NT2/D1 (cell line): ENCODE measurements around the gene CDH13.
A peak's percentile ranks its signal among the peaks of the same experiment; 100 is the strongest.

Source experiments
- DNase-seq: peaks from one replicate; pipeline ENCODE4 v3.0.0-alpha.2; 2011; ENCODE audit warnings: low read depth, low spot score
- H3K27me3 ChIP-seq: 2 replicates; pipeline ENCODE4 v1.6.0; 2011; ENCODE audit warnings: mild to moderate bottlenecking; ENCODE audit not compliant: insufficient read length, insufficient read depth
- H3K36me3 ChIP-seq: 2 replicates; pipeline ENCODE4 v1.6.1; 2011; ENCODE audit warnings: mild to moderate bottlenecking, low read length, mixed read lengths; ENCODE audit not compliant: insufficient read depth, insufficient read length
- H3K4me1 ChIP-seq: 2 replicates; pipeline ENCODE4 v1.5.1; 2011; ENCODE audit not compliant: insufficient read depth, insufficient read length
- H3K4me3 ChIP-seq: 2 replicates; pipeline ENCODE4 v1.5.1; 2011; ENCODE audit warnings: low read depth; ENCODE audit not compliant: insufficient read length
- H3K9ac ChIP-seq: 2 replicates; pipeline ENCODE4 v1.6.0; 2011; ENCODE audit warnings: low read depth; ENCODE audit not compliant: insufficient read length
- H3K9me3 ChIP-seq: 2 replicates; pipeline ENCODE4 v1.5.1; 2011; ENCODE audit warnings: mild to moderate bottlenecking, low read length; ENCODE audit not compliant: insufficient read depth
- SUZ12 ChIP-seq: IDR thresholded peaks from 2 replicates; pipeline ENCODE4 v1.6.1; 2011; ENCODE audit not compliant: insufficient read length, insufficient read depth; ENCODE audit errors: extremely low read depth
- YY1 ChIP-seq: IDR thresholded peaks from 2 replicates; pipeline ENCODE4 v1.6.1; 2011; ENCODE audit not compliant: insufficient read length, insufficient read depth
- ZNF274 ChIP-seq: IDR thresholded peaks from 2 replicates; pipeline ENCODE4 v1.6.1; 2011; ENCODE audit warnings: mild to moderate bottlenecking, low read depth, low read length

Gene CDH13

GRCh38 chr16:83819361-83819760, 1192.6 kb downstream of the CDH13 start:
- Histone ChIP-seq H3K27me3 (no peaks in the 10 kb centered on the region), H3K9me3 (no peaks in the 10 kb centered on the region), H3K9ac (no peak overlapping the region), H3K4me1 (peaks cover under 1% of the 10 kb centered on the region), H3K4me3 (no peak overlapping the region), H3K36me3 (no peaks in the 10 kb centered on the region)
- TF ChIP-seq SUZ12 (no peak), ZNF274 (no peak), YY1 (no peak)
- DNase-seq, result no peak

- DNase-seq, result no peak
Measured at GRCh38 chr16:83826146-83826913, 1199.6 kb downstream of the CDH13 start.

GRCh38 chr16:83830091-83830768, 1203.5 kb downstream of the CDH13 start:
- Histone ChIP-seq H3K4me3 (no peak overlapping the region), H3K9me3 (peaks cover 17% of the 10 kb centered on the region; the same call in 1 of the 2 replicates), H3K4me1 (peaks cover 4% of the 10 kb centered on the region), H3K36me3 (no peaks in the 10 kb centered on the region), H3K27me3 (no peaks in the 10 kb centered on the region), H3K9ac (no peak overlapping the region)
- no peak for TF ChIP-seq YY1
- TF ChIP-seq ZNF274, result no peak
- no peak for DNase-seq

More at GRCh38 chr16:83826146-83826913, 1199.6 kb downstream of the CDH13 start:
- Histone ChIP-seq H3K4me1 (peaks cover 4% of the 10 kb centered on the region), H3K4me3 (no peak overlapping the region), H3K9ac (peak overlapping the region; percentile 38), H3K27me3 (no peaks in the 10 kb centered on the region), H3K36me3 (no peaks in the 10 kb centered on the region), H3K9me3 (no peaks in the 10 kb centered on the region)
- TF ChIP-seq ZNF274 (no peak), SUZ12 (no peak), YY1 (no peak)

- Histone ChIP-seq H3K9me3 (peaks cover 22% of the 10 kb centered on the region; the same call in 1 of the 2 replicates), H3K9ac (no peak overlapping the region), H3K4me3 (no peak overlapping the region), H3K4me1 (peaks cover 4% of the 10 kb centered on the region), H3K36me3 (no peaks in the 10 kb centered on the region), H3K27me3 (no peaks in the 10 kb centered on the region)
- TF ChIP-seq ZNF274 (no peak), YY1 (no peak), SUZ12 (no peak)
- no peak for DNase-seq
Measured at GRCh38 chr16:83830769-83831455, 1204.1 kb downstream of the CDH13 start.

DNA sequence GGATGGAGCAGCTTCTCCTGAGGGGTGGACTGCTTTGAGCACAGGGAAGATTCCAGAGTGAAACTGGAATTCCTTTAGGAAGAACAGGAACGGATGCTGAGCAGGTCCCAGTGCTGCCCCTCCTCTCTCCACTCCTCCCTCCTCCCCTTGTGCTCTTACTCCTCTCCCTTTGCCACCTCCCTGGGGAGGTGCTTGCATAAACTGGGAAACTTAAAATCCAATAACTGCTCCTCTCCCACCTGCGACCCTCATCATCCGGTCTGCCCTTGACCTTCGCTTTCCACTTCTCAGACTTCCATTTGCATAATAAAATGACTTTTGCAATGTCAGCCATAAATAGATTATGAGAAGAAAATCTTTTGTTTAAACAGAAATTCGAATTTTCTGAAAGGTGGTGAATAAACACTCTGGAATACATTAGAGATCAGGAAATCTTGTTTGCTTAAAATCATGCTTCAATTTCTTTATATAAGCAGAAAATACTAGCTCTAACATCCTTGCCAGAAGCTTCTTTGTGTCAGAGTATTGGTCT, 1204.8 kb downstream of the CDH13 start:
- H3K27me3 ChIP-seq, result no peaks in the 10 kb centered on the region
- TF ChIP-seq YY1 (no peak), ZNF274 (no peak), SUZ12 (no peak)
- H3K4me1 ChIP-seq, result peaks cover 4% of the 10 kb centered on the region
- no peak overlapping the region for H3K9ac ChIP-seq
- no peak overlapping the region for H3K4me3 ChIP-seq
- no peak for DNase-seq
- H3K9me3 ChIP-seq, result peaks cover 22% of the 10 kb centered on the region; the same call in 1 of the 2 replicates
- no peaks in the 10 kb centered on the region for H3K36me3 ChIP-seq

GRCh38 chr16:83833921-83834320, 1207.2 kb downstream of the CDH13 start:
- Histone ChIP-seq H3K9ac (no peak overlapping the region), H3K27me3 (no peaks in the 10 kb centered on the region), H3K4me1 (peaks cover 4% of the 10 kb centered on the region), H3K36me3 (no peaks in the 10 kb centered on the region), H3K9me3 (peaks cover 34% of the 10 kb centered on the region), H3K4me3 (no peak overlapping the region)
- no peak for DNase-seq
- TF ChIP-seq YY1 (no peak), SUZ12 (no peak), ZNF274 (no peak)
